Liver (tissue), 9 donors: ENCODE data around the gene DUSP7. TPM values are rescaled to one million over a fixed set of nuclear protein-coding genes. Genes with fewer than 3 reads are reported as not detected.

Source experiments
- DNase-seq: peaks from one replicate; pipeline ENCODE4 v3.0.0-alpha.2; 2017; ENCODE audit warnings: low spot score
- H3K27ac ChIP-seq, 2 donors: one replicate each; pipeline ENCODE4 v1.7.0; 2013; ENCODE audit warnings: inconsistent platforms in 2 of 2, low read length in 2 of 2, control low read depth in 1 of 2, low read depth in 1 of 2, mild to moderate bottlenecking in 1 of 2
- H3K27me3 ChIP-seq, 4 donors: one replicate each; pipeline versions ENCODE4 v1.6.1 to v1.7.0; 2013; ENCODE audit warnings: low read length in 3 of 4, inconsistent platforms in 1 of 4, mild to moderate bottlenecking in 1 of 4, moderate library complexity in 1 of 4; ENCODE audit not compliant: control insufficient read depth in 4 of 4, insufficient read depth in 4 of 4
- H3K36me3 ChIP-seq, 4 donors: one replicate each; pipeline versions ENCODE4 v1.6.1 to v1.7.0; 2013; ENCODE audit warnings: low read length in 3 of 4, mild to moderate bottlenecking in 3 of 4, low read depth in 1 of 4, moderate library complexity in 1 of 4; ENCODE audit not compliant: control insufficient read depth in 4 of 4, insufficient read depth in 3 of 4
- H3K4me1 ChIP-seq, 4 donors: one replicate each; pipeline versions ENCODE4 v1.6.1 to v1.7.0; 2013; ENCODE audit warnings: low read length in 3 of 4, mild to moderate bottlenecking in 3 of 4, moderate library complexity in 1 of 4; ENCODE audit not compliant: control insufficient read depth in 4 of 4, insufficient read depth in 4 of 4
- H3K4me3 ChIP-seq, 3 donors: one replicate each; pipeline versions ENCODE4 v1.6.1 to v1.7.0; 2013; ENCODE audit warnings: low read length in 3 of 3, control low read depth in 1 of 3, low read depth in 1 of 3, mild to moderate bottlenecking in 1 of 3
- H3K9ac ChIP-seq, 2 donors: one replicate each; pipeline ENCODE4 v1.7.0; 2013; ENCODE audit warnings: low read length in 2 of 2, mild to moderate bottlenecking in 2 of 2, moderate library complexity in 2 of 2, control low read depth in 1 of 2, low read depth in 1 of 2
- H3K9me3 ChIP-seq, 4 donors: one replicate each; pipeline versions ENCODE4 v1.6.1 to v1.7.0; 2013; ENCODE audit warnings: low read length in 3 of 4; ENCODE audit not compliant: control insufficient read depth in 4 of 4
- ATF3 ChIP-seq: IDR thresholded peaks from 2 replicates; pipeline ENCODE4 v1.6.1; 2016; ENCODE audit warnings: antibody characterized with exemption
- CTCF ChIP-seq: fragments of 150-350 bp; IDR thresholded peaks from 2 replicates; pipeline ENCODE4 v1.5.1; 2017; ENCODE audit warnings: improper control_type of control experiment, low read depth, low read length; ENCODE audit not compliant: missing input control
- EGR1 ChIP-seq, 2 donors: IDR thresholded peaks; 2 replicates each; pipeline ENCODE4 v1.6.1; 2016 to 2018; ENCODE audit warnings: antibody characterized with exemption in 2 of 2, low read depth in 2 of 2
- FOXA1 ChIP-seq: IDR thresholded peaks from 2 replicates; pipeline ENCODE4 v1.6.1; 2016; ENCODE audit warnings: antibody characterized with exemption
- FOXA2 ChIP-seq: IDR thresholded peaks from 2 replicates; pipeline ENCODE4 v1.6.1; 2016; ENCODE audit warnings: antibody characterized with exemption
- GABPA ChIP-seq, 2 donors: IDR thresholded peaks in 1 of 2; conservative IDR thresholded peaks in 1 of 2; 2 replicates each; pipeline ENCODE4 v1.6.1; 2016; ENCODE audit warnings: antibody characterized with exemption in 2 of 2, mild to moderate bottlenecking in 1 of 2, moderate library complexity in 1 of 2
- HNF4A ChIP-seq, 2 donors: conservative IDR thresholded peaks; 2 replicates each; pipeline ENCODE4 v1.6.1; 2016; ENCODE audit warnings: antibody characterized with exemption in 2 of 2, mild to moderate bottlenecking in 2 of 2
- HNF4G ChIP-seq: IDR thresholded peaks from 2 replicates; pipeline ENCODE4 v1.6.1; 2016; ENCODE audit warnings: antibody characterized with exemption
- JUND ChIP-seq, 2 donors: IDR thresholded peaks; 2 replicates each; pipeline ENCODE4 v1.6.1; 2016; ENCODE audit warnings: antibody characterized with exemption in 2 of 2
- MAX ChIP-seq: IDR thresholded peaks from 2 replicates; pipeline ENCODE4 v1.6.1; 2016; ENCODE audit warnings: antibody characterized with exemption
- NR2F2 ChIP-seq: IDR thresholded peaks from 2 replicates; pipeline ENCODE4 v1.6.1; 2016; ENCODE audit warnings: antibody characterized with exemption
- RAD21 ChIP-seq, 2 donors: IDR thresholded peaks; 2 replicates each; pipeline ENCODE4 v1.6.1; 2016; ENCODE audit warnings: antibody characterized with exemption in 2 of 2, mild to moderate bottlenecking in 2 of 2
- REST ChIP-seq: IDR thresholded peaks from 2 replicates; pipeline ENCODE4 v1.6.1; 2016; ENCODE audit warnings: antibody characterized with exemption, mild to moderate bottlenecking
- RXRA ChIP-seq, 2 donors: IDR thresholded peaks; 2 replicates each; pipeline ENCODE4 v1.6.1; 2017 to 2018; ENCODE audit warnings: antibody characterized with exemption in 2 of 2, mild to moderate bottlenecking in 1 of 2
- SP1 ChIP-seq: IDR thresholded peaks from 2 replicates; pipeline ENCODE4 v1.6.1; 2018; ENCODE audit warnings: antibody characterized with exemption, mild to moderate bottlenecking
- TAF1 ChIP-seq: conservative IDR thresholded peaks from 2 replicates; pipeline ENCODE4 v1.6.1; 2016; ENCODE audit warnings: antibody characterized with exemption, mild to moderate bottlenecking
- YY1 ChIP-seq: IDR thresholded peaks from 2 replicates; pipeline ENCODE4 v1.6.1; 2016; ENCODE audit warnings: antibody characterized with exemption, mild to moderate bottlenecking
- ZBTB33 ChIP-seq: IDR thresholded peaks from 2 replicates; pipeline ENCODE4 v1.6.1; 2016; ENCODE audit warnings: antibody characterized with exemption
- WGBS: extraction: QIAGEN DNeasy Blood & Tissue Kit; methylation state at CpG from one replicate; pipeline ENCODE4 v1.1.7; 2013; 5-methylcytosine and 5-hydroxymethylcytosine counted together
- polyA plus RNA-seq, 2 donors: library from polyadenylated mRNA; stranded (reverse) in 1 of 2; unstranded in 1 of 2; fragments of 200-250 nt in 1 of 2; fragments of >200 nt in 1 of 2; fragmentation: Nextera tagmentation in 1 of 2; extraction: Ambion mirVana in 1 of 2; gene quantifications; one replicate each; pipeline versions ENCODE4 v1.2.1 to v1.2.3, GENCODE V29; 2013 to 2015
- total RNA-seq, 2 donors: library from RNA; depleted of rRNA; stranded (reverse); fragments of >200 nt; gene quantifications; one replicate each; pipeline ENCODE4 v1.2.3, GENCODE V29; 2014
- donor health status: healthy.
- donor health status: healthy.
- donor health status: healthy.
- donor health status: healthy.
- donor health status: healthy.

DUSP7 gene
- total and polyA plus RNA-seq, 4 donors, result 1.5 to 5.0 (median 3.7) TPM

- no peak overlapping the region for H3K4me3 ChIP-seq
- no peaks in the 10 kb centered on the region for H3K9me3 ChIP-seq
- H3K27ac ChIP-seq, result no peak overlapping the region
- no peak overlapping the region for H3K9ac ChIP-seq
- H3K27me3 ChIP-seq, result no peaks in the 10 kb centered on the region
- DNase-seq, result no peak
- peaks cover 0 to 18% (median 1%) of the 10 kb centered on the region in 4 donors for H3K4me1 ChIP-seq
- no peak for TF ChIP-seq TAF1
- TF ChIP-seq GABPA (IDR thresholded peaks at IDR 0.05 in 1 of 2, conservative IDR thresholded peaks at IDR 0.05 in 1 of 2), result no peak
- no peak for TF ChIP-seq EGR1 (IDR thresholded peaks at IDR 0.05; ENCODE audit: low read depth in 2 of 2)
- TF ChIP-seq YY1, result no peak
- no peak for TF ChIP-seq MAX
- TF ChIP-seq ZBTB33, result no peak
- TF ChIP-seq FOXA2, result no peak
- no peak for TF ChIP-seq HNF4A (conservative IDR thresholded peaks at IDR 0.05)
- TF ChIP-seq ATF3, result no peak
- TF ChIP-seq RXRA (IDR thresholded peaks at IDR 0.05), result no peak
- TF ChIP-seq JUND (IDR thresholded peaks at IDR 0.05), result no peak
- TF ChIP-seq FOXA1, result no peak
- TF ChIP-seq HNF4G, result no peak
- TF ChIP-seq CTCF, result no peak
- TF ChIP-seq SP1, result no peak
- no peak for TF ChIP-seq RAD21 (IDR thresholded peaks at IDR 0.05)
- no peak for TF ChIP-seq REST
- TF ChIP-seq NR2F2, result no peak
- WGBS, result 85% methylated on average over 4 of the region's 4 CpGs
- H3K36me3 ChIP-seq, result no peaks in the 10 kb centered on the region
Measured at GRCh38 chr3:52004906-52005395, 51.4 kb downstream of the DUSP7 start.
